Activated T-helper 9 cell treated with anti-CD3 and anti-CD28 coated beads, Interleukin-2, amount 50 U/mL, for 16 hours (primary cell): ENCODE results near the gene KRTAP3-2.

Experiments used
- DNase-seq: peaks from one replicate; pipeline ENCODE4 v3.0.0-alpha.2; 2020; ENCODE audit warnings: low read depth

The KRTAP3-2 gene

GRCh38 chr17:41010441-41010840 is 10.7 kb upstream of the KRTAP3-2 start:
- no peak for DNase-seq

DNA sequence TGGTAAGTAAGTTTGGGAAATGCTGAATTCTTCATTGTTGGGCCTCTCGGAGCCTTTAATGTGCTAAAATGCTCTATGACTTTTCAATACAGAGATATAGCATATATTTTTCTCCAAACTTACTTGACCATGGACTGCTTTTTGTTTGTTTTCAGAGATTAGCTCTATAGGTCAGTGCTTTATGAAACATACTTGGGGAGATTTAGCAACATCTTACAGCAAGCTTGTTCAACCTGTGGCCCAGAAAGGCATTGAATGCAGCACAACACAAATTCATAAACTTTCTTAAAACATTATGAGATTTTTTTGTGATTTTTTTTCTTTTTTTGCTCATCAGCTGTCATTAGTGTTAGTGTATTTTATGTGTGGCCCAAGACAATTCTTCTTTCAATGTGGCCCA is 10.2 kb upstream of the KRTAP3-2 start:
- no peak for DNase-seq

DNA sequence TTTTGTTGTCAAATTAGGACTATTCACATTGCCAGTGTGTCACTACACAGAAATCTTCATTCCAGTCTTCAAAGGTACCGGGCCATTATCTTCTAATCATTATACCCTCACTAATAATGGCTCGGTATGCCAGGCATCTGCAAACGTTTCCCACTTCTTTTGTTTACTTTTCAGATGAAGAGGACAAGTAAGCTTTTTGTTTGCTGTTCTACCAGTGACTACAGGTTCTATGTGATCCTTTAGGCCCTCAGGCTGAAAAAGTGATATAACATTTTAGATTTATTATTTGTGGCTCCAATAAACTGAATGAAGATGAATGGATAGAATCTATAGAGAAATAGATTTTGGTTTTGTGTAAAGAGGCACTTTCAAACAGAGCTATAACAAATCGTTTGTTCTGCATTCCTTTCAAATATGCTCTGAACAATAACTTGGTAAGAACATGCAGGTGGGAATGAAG is 9.6 kb upstream of the KRTAP3-2 start:
- no peak for DNase-seq

DNA sequence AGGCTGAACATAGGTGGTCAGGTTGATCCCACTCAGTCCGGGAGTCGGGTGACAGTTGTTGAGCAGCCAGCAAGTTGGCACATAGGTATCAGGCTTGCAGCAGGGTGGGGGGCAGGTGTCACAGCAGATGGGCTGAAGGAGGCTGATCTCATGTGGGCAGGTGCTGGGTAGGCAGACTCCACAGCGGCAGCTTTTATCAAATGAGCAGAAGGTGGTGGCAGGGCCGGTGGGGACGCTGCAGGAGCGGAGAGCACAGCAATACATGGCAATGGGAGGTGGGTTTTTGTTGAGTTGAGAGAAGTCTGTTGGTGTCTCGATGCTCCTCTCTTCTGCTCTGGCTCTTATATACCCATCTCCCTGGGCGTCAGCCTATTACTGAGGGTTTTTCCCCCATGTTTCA is 9.1 kb upstream of the KRTAP3-2 start, which contains the start of gene KRTAP3-1:
TSS of gene KRTAP3-1 (minus strand) at position 318 of the 400 bp plus-strand sequence. CDS start at position 264, 54 bp downstream.
- no peak for DNase-seq

DNA sequence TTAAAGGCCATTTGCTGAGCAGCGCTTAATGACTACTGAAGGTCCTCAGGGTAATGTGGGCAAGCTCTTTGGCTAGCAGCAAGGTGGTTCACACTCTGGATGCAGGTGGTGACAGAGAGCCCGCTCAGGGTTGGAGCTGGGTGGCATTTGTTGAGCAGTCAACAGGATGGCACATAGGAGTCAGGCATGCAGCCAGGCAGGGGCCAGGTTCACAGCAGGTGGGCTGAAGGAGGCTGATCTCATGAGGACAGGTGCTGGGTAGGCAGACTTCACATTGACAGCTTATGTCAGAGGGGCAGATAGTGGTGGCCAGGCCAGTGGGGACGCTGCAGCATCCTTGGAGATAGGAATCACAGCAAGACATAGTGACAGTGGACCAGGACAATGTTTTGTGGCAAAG is 4.7 kb upstream of the KRTAP3-2 start:
- DNase-seq: no peak

DNA sequence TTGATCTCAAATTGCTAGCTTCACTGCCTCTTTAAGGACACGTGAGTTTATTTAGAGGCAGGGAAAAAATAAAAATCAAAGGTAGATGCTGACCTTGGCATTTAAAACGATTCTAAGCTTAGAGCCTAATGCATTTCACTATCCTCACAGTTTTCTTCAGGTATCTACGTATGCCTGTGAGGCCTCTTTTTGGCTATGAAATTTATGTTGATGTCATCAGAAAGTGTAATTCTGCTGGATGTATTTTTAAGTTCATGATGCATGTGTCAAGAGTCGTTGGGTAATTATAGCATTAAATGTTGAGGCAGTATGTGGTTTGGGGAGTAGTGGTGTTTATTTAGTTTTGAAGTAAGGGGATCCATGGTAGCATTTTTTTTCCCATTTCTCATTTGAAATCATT is 4.2 kb upstream of the KRTAP3-2 start:
- DNase-seq: no peak

DNA sequence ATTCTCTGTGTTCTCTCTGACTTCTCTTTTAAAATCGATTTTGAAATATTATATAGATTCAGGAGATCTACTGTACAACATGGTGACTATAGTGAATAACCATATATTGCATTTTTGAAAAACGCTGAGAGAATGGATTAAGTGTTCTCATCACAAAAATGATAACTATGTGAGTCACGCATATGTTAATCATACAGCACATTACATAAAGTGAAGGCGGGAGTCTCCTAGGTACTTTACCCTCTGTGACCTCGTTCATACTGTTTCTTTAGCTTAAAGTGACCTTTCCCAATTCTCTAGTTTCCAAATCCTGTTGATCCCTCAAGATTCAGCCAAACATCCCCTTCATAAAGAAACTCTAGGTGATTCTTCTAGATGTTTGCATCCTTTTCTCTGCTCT is 3.1 kb upstream of the KRTAP3-2 start:
- no peak for DNase-seq

DNA sequence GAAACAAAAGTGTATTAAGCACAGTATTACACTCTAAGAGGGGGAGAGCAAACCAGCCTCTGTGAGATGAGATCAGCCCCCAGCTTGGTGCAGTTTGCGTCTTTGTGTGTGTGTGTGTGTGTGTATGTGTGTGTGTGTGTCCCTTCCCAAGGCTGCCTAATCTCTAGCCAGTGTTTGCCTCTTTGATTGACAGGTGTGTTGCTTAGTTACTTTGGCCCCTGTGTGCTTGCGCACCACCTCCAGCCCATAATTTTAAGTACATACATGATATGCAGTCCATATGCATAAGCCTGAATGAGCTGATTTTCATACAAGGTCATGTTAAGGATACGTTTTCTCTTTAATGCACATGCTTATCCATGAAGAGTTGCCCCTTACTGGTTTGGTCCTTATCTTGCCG is 2.1 kb upstream of the KRTAP3-2 start:
- DNase-seq: no peak

DNA sequence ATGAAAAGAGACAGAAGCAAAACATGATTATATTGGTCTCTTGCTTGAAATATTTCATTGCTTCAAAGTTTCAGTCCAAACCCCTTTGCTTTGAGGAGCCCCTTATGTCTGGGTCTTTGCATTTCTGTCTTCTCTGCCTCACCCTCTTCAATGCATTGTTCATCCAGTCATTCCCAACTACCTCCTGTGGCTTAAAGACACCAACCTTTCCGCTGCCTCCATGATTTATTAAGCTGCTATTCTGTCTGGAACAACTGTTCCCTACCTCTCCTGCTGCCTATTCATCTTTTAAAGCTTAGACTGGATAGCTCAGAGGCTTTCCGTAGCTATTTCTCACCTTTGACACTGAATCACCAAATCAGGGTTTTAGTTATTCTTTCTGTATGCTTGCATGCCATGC is 2.3 kb downstream of the KRTAP3-2 start:
- DNase-seq: no peak

DNA sequence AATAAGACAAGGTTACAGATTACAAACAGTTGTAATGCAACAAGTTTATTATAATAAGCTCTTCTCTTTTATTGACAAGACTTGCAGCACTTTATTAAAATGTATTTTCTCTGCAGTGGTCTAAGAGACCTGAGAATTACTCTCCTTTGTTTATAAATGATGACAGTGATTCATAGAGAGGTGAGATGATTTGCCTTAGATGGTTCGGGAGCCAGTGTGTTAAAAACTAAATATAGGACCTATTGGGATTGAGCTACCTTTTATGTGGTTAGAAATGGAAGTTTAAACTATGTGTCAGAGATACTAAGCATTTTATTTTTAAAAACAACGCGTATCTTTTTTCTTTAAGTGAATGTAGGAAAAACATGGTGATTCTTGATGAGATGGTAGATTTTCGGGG is 2.9 kb downstream of the KRTAP3-2 start:
- no peak for DNase-seq

GRCh38 chr17:40995116-40995515 is 4.6 kb downstream of the KRTAP3-2 start:
- DNase-seq: no peak

DNA sequence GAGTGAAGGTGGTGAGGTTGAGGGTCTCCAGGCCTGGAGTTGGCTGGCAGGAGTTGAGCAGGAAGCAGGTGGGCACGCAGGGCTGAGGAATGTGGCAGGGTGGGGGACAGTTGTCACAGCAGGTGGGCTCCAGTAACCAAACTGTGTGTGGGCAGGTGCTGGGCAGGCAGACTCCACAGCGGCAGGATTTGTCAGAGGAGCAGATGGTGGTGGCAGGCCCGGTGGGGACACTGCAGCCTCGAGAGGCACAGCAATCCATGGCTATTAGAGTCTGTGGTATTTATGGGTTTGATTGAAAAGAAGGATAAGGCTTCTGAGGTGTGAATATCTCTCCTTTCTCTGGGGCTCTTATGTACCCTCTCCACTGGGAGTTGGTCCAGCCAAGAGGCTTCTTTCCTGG is 5.9 kb downstream of the KRTAP3-2 start, which contains the start of gene KRTAP3-3:
TSS of gene KRTAP3-3 (minus strand) at position 326 of the 400 bp plus-strand sequence. CDS start at position 259, 67 bp downstream.
- DNase-seq: no peak

- no peak for DNase-seq
Measured at GRCh38 chr17:40993084-40993483, 6.6 kb downstream of the KRTAP3-2 start.

- DNase-seq: no peak
Measured at GRCh38 chr17:40992666-40993065, 7.0 kb downstream of the KRTAP3-2 start.

- no peak for DNase-seq
Measured at GRCh38 chr17:40986920-40987319, 12.8 kb downstream of the KRTAP3-2 start.

- DNase-seq: no peak
Measured at GRCh38 chr17:40984226-40984625, 15.5 kb downstream of the KRTAP3-2 start, which contains the start of gene KRT40. Gene KRT40 (minus strand): TSS chr17:40984326. CDS start chr17:40984273, 53 bp downstream.

DNA sequence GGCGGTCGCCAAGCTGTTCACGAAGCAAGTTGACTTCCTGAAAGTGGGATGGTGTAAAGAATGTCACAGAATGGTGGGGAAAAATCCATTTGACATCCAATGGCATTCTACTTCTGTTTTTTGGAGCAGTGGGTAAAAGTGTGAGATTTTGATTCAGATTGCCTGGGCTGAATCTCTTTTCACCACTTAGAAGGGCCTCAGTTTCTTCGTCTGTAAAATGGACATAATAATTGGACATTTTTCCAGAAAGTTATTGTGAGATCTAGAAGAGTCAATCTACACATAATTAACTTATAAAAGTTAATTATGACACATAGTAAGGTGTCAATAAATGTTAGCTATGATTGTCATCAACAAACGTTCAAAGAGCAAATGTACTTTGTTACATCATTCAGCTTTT is 18.6 kb downstream of the KRTAP3-2 start:
- no peak for DNase-seq

DNA sequence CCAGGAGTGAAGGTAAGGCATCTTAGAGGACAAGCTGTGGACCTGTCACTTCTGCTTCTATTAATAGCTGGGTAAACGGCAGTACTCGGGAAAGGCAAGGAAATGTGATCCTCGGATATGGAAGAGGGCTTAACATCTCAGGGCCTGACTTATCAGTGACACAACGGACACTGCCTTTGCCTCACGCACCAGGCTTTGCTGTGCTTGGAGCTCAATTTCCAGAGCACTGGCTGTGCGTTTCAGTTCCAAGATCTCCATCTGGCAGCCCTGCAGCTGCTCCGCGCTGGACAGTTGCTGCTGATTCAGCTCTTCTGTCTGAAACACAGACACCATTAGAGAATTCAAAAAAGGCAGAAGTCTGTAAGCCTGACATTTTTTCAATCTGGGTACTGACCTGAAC is 19.1 kb downstream of the KRTAP3-2 start:
- DNase-seq: no peak

DNA sequence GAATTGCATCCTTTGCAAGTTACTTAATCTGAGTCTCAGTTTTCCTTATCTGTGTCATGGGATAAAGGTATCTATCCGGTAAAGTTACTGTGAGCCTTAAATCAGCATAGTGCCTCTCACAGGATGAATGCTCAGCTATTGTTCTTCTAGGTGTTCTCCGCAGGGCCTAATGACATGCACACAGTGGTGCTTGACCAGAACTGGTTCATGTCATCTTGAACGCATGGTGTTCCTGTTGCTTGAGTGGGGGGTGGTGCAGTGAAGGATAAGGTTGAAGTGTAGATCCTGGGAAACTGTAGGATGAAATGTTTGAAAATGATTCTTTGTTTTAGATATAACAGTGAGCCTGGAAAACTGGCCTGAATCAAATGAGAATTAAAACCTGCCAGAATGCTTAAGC is 19.6 kb downstream of the KRTAP3-2 start:
- no peak for DNase-seq

DNA sequence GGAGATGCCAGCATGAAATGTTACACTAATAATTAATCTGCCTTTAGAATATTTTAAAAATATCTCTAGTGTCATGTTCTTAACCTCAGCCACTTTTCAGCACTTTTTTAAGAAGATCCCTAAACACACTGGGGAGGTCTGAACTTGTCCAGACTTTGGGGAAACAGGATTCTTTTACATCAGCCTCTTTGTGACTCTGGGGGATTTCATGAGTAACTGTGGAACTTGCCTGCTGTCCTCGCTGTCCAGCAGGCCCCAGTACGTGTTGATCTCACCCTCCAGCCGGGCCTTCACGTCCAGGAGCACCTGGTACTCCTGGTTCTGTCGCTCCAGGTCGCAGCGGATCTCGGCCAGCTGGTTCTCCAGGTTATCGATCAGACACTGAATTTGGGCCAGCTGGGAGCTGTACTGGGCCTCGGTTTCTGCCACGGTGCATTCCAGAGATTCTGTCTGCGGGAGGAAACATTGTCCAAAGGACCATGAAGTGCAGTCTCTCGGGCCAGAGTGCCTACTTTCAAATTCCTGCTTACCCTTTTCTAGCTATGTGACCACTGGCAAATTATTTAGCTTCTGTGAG is 21.0 kb downstream of the KRTAP3-2 start:
- no peak for DNase-seq

- DNase-seq: no peak
Measured at GRCh38 chr17:40975516-40975915, 24.2 kb downstream of the KRTAP3-2 start.

DNA sequence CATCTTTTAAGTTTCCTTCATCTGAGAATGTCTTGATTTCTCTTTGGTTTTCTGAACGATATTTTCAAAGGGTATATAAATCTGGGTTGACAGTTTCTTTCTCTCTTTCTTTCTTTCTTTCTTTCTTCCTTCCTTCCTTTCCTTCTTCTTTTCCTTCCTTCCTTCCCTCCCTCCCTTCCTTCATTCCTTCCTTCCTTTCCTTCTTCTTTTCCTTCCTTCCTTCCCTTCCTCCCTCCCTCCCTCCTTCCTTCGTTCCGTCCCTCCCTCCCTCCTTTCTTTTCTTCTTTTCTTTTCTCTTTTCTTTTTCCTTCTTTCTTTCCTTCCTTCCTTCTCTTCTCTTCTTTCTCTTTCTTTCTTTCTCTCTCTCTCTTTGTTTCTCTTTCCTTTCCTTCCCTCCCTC is 25.3 kb downstream of the KRTAP3-2 start:
- no peak for DNase-seq

DNA sequence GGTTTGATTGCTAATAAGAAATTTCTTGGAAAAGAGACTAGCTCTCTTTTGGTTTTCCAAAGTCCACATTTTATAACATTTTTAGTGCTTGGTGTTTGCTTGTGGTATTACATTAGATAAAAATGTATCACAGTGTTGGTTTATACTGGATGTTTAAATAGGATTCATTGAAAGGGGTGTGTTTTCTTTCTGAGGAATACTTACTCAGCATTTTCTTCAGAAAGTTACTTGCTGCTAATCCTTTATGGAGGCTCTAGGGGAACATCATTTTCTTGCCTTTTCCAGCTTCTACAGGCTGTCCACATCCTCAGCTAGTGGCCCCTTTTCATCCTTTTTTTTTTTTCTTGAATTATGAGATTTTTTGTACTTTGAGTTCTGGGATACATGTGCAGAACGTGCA is 32.1 kb downstream of the KRTAP3-2 start:
- no peak for DNase-seq

DNA sequence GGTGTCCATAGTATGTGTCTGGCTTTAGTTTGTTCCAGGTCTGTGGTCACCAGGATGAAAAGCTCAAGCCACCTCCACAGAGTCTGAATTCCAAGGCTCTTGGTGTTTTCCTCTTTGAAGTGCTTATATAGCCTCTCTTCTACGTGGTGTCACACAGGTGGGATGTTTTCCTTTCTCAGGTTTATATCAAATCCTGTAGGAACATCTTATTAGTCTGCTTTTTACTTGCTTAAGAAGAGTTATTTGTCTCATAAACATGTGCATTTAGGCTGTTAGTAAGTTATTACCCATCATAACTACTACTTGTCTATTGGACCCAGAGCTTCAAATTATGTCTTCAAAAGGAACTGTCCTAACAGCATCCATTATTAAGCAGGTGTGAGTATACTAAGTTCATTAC is 32.9 kb downstream of the KRTAP3-2 start, which contains the start of gene KRT39:
TSS of gene KRT39 (minus strand) at position 101 of the 400 bp plus-strand sequence. CDS start at position 9, 92 bp downstream.
- DNase-seq: no peak
